Stimulated activated CD8-positive, alpha-beta memory T cell treated with anti-CD3 and anti-CD28 coated beads, Interleukin-12 subunit alpha, Interleukin-12 subunit beta, amount 100 ng/mL, for 24 hours (primary cell): ENCODE results near the gene MRM2.

ENCODE experiments used
- DNase-seq: peaks from one replicate; pipeline ENCODE4 v3.0.0-alpha.2; 2020; ENCODE audit errors: extremely low read depth

The MRM2 gene

DNA sequence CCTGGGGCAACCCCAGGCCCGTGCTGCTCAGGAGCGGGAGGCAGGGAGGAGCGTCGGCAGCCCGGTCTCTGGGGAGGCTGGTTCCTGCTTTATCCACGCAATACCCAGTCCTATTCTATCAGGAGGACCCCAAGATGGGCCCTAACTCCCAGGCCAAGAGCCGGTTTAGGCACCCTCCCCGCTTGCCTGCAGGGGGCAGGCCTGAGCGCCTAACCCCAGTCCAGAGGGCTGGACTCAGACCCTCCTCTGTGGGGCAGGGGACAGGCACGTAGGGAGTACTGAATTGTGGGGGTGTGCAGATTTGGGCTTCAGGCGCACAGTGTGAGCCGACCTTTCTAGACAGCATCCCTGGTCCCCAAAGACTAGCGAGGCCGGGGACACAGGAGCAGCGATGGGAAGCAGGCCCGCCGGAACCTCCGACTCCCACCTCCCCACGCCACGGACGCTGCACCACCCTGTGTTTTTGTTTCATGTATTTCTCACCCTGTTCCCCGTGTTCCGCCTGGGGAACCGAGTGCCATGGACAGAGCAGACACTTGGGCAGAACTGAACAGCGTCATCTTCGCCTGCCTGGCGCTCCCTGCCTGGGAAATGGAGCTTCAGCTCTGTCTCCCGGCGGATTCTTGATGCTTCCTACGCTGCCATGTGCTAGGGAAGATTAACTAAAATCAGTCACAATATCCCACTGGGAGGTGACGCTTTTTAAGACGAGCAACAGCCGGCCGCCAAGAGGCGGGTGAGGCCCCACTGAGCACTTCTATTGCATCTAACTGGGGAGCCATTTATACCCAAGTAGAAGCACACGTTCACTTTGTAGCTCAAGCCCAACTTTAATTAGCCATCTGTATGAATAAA is 5.4 kb upstream of the MRM2 start:
- DNase-seq: no peak

GRCh38 chr7:2245883-2246675 is 4.1 kb upstream of the MRM2 start:
- DNase-seq: no peak

- no peak for DNase-seq
These were observed 2.5 kb upstream of the MRM2 start for GRCh38 chr7:2244404-2244995.

DNA sequence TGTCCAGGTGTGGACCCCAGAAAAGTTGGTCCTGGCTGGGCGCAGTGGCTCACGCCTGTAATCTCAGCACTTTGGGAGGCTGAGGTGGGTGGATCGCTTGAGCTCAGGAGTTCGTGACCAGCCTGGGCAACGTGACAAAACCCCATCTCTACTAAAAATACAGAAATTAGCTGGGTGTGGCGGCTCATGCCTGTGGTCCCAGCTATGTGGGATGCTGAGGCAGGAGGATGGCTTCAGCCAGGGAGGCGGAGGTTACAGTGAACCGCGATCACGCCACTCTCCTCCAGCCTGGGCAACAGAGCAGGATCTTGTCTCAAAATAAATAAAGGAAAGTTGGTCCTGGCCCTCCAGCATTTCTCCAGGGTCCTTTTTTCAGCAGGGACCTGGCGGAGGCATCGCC is 1.5 kb upstream of the MRM2 start:
- DNase-seq: no peak

- DNase-seq: no peak
These were observed 780 bp upstream of the MRM2 start for GRCh38 chr7:2242541-2243429.

DNA sequence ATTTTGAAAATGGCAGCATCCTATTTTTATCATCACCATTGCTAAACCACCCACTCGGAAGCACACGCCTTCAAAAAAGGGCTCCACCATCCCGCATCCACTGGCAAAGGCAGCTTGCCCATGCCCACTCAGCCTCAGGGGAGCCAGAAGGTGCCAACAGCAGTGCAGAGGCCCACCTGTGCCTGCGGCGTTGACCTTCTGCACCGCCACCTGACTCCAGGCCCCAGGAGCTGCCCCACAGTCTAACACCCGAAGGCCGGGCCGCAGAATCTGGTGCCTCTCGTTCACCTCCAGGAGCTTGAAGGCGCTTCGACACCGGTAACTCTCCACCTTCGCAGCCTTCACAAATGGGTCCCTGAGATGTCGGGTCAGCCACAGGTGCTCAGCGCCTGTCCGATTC is 2.8 kb downstream of the MRM2 start:
- DNase-seq: no peak

- DNase-seq: no peak
These were observed 4.8 kb downstream of the MRM2 start for GRCh38 chr7:2237109-2237602.

DNA sequence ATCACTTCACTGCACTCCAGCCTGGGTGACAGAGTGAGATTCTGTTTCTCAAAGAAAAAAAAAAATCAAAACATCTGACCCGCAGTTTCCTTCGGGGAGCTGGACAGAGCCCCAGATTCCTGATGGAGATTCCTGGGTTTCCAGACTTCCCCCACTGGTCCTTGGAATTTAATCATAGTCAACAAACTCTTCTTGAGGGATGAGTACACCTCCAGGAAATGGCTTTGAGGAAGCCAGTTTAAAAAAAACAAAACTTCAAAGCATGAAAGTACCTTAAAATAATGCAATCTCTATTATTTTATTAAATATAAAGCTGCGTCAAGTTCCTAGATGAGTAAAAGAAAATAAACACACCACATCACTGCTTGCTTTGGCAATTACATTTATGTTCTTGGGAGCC is 8.1 kb downstream of the MRM2 start:
- DNase-seq: no peak

DNA sequence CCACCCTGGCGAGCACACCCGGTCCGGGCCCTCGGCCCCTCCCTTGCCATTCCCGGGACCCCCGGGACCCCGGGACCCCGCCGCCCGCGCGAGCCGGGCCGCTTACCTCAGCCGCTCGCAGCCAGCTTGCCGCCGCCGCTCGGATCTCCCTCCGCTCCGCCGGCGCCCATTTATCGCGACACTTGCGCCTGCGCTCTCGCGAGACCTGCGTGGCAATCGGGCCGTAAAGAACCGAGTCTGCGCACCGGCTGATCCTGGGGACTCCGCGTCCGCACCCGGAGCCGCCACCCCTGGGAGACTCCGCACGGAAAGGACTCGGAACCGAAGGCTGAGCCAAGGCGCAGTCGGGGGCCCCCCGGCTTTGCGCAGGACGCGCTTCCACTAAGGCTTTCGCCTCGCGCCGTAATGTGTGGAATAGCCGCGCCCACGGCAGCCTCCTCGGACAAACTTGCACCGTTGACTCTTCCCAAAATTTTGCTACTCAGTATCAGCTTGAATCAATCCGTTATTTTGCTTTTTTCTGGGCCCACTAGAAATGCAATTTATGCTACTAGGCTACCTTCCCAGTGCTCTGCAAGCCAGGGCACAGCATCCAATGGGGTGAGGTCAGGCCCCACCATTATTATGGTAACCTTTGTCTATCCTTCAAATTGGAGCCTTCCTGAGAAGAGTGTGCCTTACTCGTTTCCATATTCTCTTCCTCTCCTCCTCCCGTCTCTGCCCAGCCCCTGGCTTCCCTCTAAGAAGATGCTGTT is 9.1 kb downstream of the MRM2 start, which contains the start of gene MAD1L1:
TSS of gene MAD1L1 (minus strand) at position 180 of the 755 bp plus-strand sequence. CDS start 2,812 bp downstream, outside the sequence.
- DNase-seq: peak; percentile 71

- DNase-seq: no peak
These were observed 9.8 kb downstream of the MRM2 start for GRCh38 chr7:2231992-2232765.

- DNase-seq: no peak
These were observed 11.1 kb downstream of the MRM2 start for GRCh38 chr7:2230882-2231281.

GRCh38 chr7:2230226-2230625 is 11.8 kb downstream of the MRM2 start:
- no peak for DNase-seq

- no peak for DNase-seq
These were observed 12.5 kb downstream of the MRM2 start for GRCh38 chr7:2229467-2229866.

DNA sequence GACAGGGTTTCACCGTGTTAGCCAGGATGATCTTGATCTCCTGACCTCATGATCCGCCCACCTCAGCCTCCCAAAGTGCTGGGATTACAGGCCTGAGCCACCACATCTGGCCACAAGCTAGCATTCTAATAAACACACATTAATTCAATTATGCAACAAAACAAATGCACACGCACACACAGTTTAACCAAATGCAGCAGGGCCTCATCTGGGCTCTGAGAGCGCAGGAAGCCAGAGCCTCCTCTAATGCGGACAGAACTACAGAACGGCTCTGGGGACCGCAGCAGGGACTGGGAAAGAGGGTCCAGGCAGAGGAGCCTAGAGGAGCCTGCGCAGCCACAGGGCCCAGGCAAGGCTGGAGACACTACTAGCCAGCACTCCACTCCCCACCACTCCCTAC is 13.1 kb downstream of the MRM2 start:
- no peak for DNase-seq

- DNase-seq: no peak
These were observed 14.3 kb downstream of the MRM2 start for GRCh38 chr7:2227699-2228098.

GRCh38 chr7:2225830-2226229 is 16.2 kb downstream of the MRM2 start:
- no peak for DNase-seq

DNA sequence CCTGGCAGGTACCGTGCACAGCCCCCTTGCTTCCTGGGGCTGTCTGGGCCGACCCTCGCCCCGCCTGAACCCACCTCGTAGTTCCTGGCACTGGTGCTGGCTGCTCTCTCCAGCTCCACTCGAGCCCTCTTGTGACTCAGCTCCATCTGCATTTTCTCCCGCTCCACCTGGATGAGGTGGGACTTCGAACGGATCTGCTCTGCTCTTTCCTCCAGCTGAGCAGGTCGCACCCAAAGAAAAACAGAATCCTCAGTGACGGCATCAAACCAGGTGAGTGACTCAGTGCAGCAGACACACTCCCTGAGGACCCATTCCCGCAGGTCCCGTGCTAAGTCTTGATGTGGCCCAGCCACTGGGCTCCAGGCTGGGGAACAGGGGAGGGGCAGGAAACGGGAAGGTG is 16.7 kb downstream of the MRM2 start:
- DNase-seq: no peak

GRCh38 chr7:2224934-2225333 is 17.1 kb downstream of the MRM2 start:
- DNase-seq: no peak

- DNase-seq: no peak
These were observed 17.5 kb downstream of the MRM2 start for GRCh38 chr7:2224491-2224928.

DNA sequence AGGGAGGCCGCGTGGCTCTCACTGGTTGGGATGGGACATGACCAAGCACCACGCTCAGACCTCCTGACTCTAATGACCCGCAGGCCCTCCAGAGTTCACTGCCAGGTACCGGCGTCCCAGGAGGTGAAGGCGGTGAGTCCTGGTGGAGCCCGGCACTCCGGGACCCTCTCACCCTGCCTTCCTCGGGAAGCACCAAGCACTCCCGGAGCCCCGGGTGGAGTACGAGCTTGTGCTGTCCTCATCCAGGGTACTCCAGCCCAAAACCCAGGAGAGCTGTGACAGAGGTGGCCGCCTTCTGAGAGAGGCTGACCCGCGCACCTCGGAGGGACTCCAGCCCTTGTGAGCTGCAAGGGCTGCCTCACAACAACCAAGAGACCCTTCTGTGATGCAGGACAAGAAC is 18.7 kb downstream of the MRM2 start:
- DNase-seq: no peak
